ENCODE measurements around the gene EAF2. TPM values are rescaled to one million over a fixed set of nuclear protein-coding genes. Genes with fewer than 3 reads are reported as not detected.
A peak's percentile ranks its signal among the peaks of the same experiment; 100 is the strongest.

Gene EAF2
- polyA plus RNA-seq (2011; rRNA removed) (1.5 and 2.5 TPM in 2 replicates), polyA minus RNA-seq (2011; rRNA and poly(A)+ RNA removed) (1.2 and 2.7 TPM in 2 replicates)

DNA sequence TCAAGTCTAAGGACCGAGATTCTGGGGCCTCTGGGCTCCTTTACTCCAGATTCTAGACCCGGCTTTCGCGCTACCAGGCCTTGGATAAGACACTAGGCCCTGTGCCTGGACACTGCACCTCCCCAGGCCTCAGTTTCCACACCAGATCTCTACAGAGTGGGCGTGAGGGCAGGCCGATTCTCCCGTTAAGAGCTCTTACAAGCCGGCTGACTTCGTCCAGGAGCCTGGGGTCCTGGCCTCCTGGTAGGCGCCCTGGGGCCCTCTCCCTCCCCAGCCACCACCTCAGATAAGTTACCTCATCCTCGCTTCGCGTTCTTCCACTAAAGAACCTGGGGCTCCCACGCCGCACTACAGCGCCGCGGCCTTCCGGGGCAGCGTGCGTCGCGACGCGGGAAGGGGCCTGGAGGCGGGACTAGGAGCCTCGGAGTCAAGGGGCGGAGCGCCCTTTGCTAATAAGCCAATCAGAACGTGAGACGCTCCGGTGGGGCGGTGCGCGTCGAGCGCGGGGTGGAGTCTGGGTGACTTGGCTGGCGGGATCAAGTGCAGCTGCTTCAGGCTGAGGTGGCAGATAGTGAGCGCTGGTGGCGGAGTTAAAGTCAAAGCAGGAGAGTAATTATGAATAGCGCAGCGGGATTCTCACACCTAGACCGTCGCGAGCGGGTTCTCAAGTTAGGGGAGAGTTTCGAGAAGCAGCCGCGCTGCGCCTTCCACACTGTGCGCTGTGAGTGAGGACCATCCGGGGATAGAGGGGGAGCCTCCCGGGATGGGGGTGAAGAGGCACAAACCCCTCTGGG, at the start of gene EAF2, which contains the start of gene IQCB1:
TSS of gene EAF2 (plus strand) at position 539 of the 794 bp plus-strand sequence. CDS start at position 616, 77 bp downstream.
TSS of gene IQCB1 (minus strand) at position 390 of the 794 bp plus-strand sequence. CDS start 6,100 bp downstream, outside the sequence.
- CTCF ChIA-PET = interaction anchor here (1.1 kb wide), 1 partner anchor 14 kb away, joined by 4 read pairs; no protein-coding TSS in a partner anchor

GRCh38 chr3:121786485-121786884, 48.5 kb upstream of the EAF2 start:
- TF ChIP-seq, protein P1, sequence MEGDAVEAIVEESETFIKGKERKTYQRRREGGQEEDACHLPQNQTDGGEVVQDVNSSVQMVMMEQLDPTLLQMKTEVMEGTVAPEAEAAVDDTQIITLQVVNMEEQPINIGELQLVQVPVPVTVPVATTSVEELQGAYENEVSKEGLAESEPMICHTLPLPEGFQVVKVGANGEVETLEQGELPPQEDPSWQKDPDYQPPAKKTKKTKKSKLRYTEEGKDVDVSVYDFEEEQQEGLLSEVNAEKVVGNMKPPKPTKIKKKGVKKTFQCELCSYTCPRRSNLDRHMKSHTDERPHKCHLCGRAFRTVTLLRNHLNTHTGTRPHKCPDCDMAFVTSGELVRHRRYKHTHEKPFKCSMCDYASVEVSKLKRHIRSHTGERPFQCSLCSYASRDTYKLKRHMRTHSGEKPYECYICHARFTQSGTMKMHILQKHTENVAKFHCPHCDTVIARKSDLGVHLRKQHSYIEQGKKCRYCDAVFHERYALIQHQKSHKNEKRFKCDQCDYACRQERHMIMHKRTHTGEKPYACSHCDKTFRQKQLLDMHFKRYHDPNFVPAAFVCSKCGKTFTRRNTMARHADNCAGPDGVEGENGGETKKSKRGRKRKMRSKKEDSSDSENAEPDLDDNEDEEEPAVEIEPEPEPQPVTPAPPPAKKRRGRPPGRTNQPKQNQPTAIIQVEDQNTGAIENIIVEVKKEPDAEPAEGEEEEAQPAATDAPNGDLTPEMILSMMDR (IDR thresholded peaks at IDR 0.05; ENCODE audit: low read depth, low read length) = no peak
- Histone ChIP-seq H3K4me3 (ENCODE audit: low read depth, low read length) (no peak overlapping the region), H3K27ac (ENCODE audit: low read depth, low read length) (no peak overlapping the region), H3K9me3 (ENCODE audit: control insufficient read depth, insufficient read depth, low read length) (no peaks in the 10 kb centered on the region), H3K27me3 (ENCODE audit: control insufficient read depth, insufficient read depth, low read length) (no peaks in the 10 kb centered on the region)
- POLR2A ChIA-PET = no interaction called here
- peak; percentile 7 for DNase-seq (ENCODE audit: low read depth, low spot score)
- CTCF ChIA-PET = no interaction called here

More for the DNA sequence above, at the start of gene EAF2, which contains the start of gene IQCB1:
- Histone ChIP-seq H3K4me3 (ENCODE audit: low read depth, low read length) (peak within 1 kb of the TSS; percentile 88), H3K27me3 (ENCODE audit: control insufficient read depth, insufficient read depth, low read length) (no peaks in the 10 kb centered on the region), H3K9me3 (ENCODE audit: control insufficient read depth, insufficient read depth, low read length) (no peaks in the 10 kb centered on the region), H3K27ac (ENCODE audit: low read depth, low read length) (peak within 1 kb of the TSS; percentile 69)
- POLR2A ChIA-PET = interaction anchor here (0.6 kb wide), 1 partner anchor 366 kb away, joined by 4 read pairs; no protein-coding TSS in a partner anchor
- TF ChIP-seq, protein P1 (IDR thresholded peaks at IDR 0.05; ENCODE audit: low read depth, low read length) = no peak
- DNase-seq (ENCODE audit: low read depth, low spot score) = peak; percentile 86

- no peak overlapping the region for H3K4me3 ChIP-seq (ENCODE audit: low read depth, low read length)
- TF ChIP-seq, protein P1 (IDR thresholded peaks at IDR 0.05; ENCODE audit: low read depth, low read length) = no peak
- no peak for DNase-seq (ENCODE audit: low read depth, low spot score)
- ChIA-PET CTCF (no interaction called here), POLR2A (no interaction called here)
- no peaks in the 10 kb centered on the region for H3K27me3 ChIP-seq (ENCODE audit: control insufficient read depth, insufficient read depth, low read length)
- H3K9me3 ChIP-seq (ENCODE audit: control insufficient read depth, insufficient read depth, low read length) = no peaks in the 10 kb centered on the region
- H3K27ac ChIP-seq (ENCODE audit: low read depth, low read length) = no peak overlapping the region
These were observed 41.9 kb upstream of the EAF2 start for GRCh38 chr3:121793078-121793477.

- ChIA-PET POLR2A (no interaction called here), CTCF (interaction anchor here (0.5 kb wide), 1 partner anchor 248 kb away, joined by 4 read pairs; no protein-coding TSS in a partner anchor)
These were observed 40.6 kb upstream of the EAF2 start for GRCh38 chr3:121794264-121794983.

More at GRCh38 chr3:121794264-121794983, 40.6 kb upstream of the EAF2 start:
- H3K27me3 ChIP-seq (ENCODE audit: control insufficient read depth, insufficient read depth, low read length) = no peaks in the 10 kb centered on the region
- DNase-seq (ENCODE audit: low read depth, low spot score) = no peak
- H3K9me3 ChIP-seq (ENCODE audit: control insufficient read depth, insufficient read depth, low read length) = no peaks in the 10 kb centered on the region
- no peak overlapping the region for H3K4me3 ChIP-seq (ENCODE audit: low read depth, low read length)
- H3K27ac ChIP-seq (ENCODE audit: low read depth, low read length) = no peak overlapping the region
- TF ChIP-seq, protein P1 (IDR thresholded peaks at IDR 0.05; ENCODE audit: low read depth, low read length) = no peak
